B cell (primary cell): ENCODE results near the gene TBXT. TPM values are rescaled to one million over a fixed set of nuclear protein-coding genes. Genes with fewer than 3 reads are reported as not detected.

Experiments used
- ATAC-seq: fragments of 200-7000 bp; cut with Tn5 transposase; one replicate; pipeline ENCODE4 v1.10.0; 2021; ENCODE audit warnings: low read depth, mild to moderate bottlenecking, moderate number of reproducible peaks, moderate library complexity
- CTCF ChIA-PET: fragments of 350-600 bp; sonication (Branson Sonifier 250); formaldehyde crosslinking; loops from one replicate; lab custom pipeline; 2021; ENCODE audit warnings: antibody characterized with exemption, inconsistent platforms; lab: Charles Lee
- POLR2A ChIA-PET: fragments of 350-600 bp; sonication (Branson Sonifier 250); formaldehyde crosslinking; loops from one replicate; lab custom pipeline; 2021; ENCODE audit warnings: antibody characterized with exemption; lab: Charles Lee
- DNase-seq: peaks from one replicate; pipeline ENCODE4 v3.0.0; 2013
- H2AFZ ChIP-seq: 2 replicates; pipeline ENCODE4 v1.6.1; 2012; ENCODE audit warnings: mild to moderate bottlenecking, low read depth, low read length; ENCODE audit not compliant: insufficient read depth, poor library complexity, severe bottlenecking
- H3K27ac ChIP-seq, 2 donors: 1 replicate in 1 of 2; 2 replicates in 1 of 2; pipeline ENCODE4 v1.5.1; 2012 to 2013; ENCODE audit warnings: low read length in 2 of 2, mild to moderate bottlenecking in 2 of 2, moderate library complexity in 1 of 2
- H3K27me3 ChIP-seq, 4 experiments: fragments of 200-600 bp in 1 of 4; sonication (generic) in 1 of 4; replicated peaks in 1 of 4; 1 replicate in 2 of 4; 2 replicates in 2 of 4; pipeline versions ENCODE4 v1.6.1 to v1.7.0; 2013 to 2016; ENCODE audit warnings: low read length in 3 of 4, mild to moderate bottlenecking in 2 of 4, mixed read lengths in 1 of 4, moderate library complexity in 1 of 4; ENCODE audit not compliant: insufficient read depth in 4 of 4, control insufficient read depth in 3 of 4; ENCODE audit errors: control extremely low read depth in 1 of 4
- H3K36me3 ChIP-seq, 2 experiments: replicated peaks in 1 of 2; 1 replicate in 1 of 2; 2 replicates in 1 of 2; pipeline versions ENCODE4 v1.6.1 to v1.7.1; 2013; ENCODE audit warnings: low read length in 1 of 2; ENCODE audit not compliant: insufficient read depth in 2 of 2, control insufficient read depth in 1 of 2; ENCODE audit errors: control extremely low read depth in 1 of 2, extremely low read depth in 1 of 2
- H3K4me1 ChIP-seq, 2 donors: fragments of 200-600 bp in 1 of 2; sonication (generic) in 1 of 2; 1 replicate in 1 of 2; 2 replicates in 1 of 2; pipeline versions ENCODE4 v1.5.1 to v1.6.1; 2013 to 2017; ENCODE audit warnings: low read length in 2 of 2; ENCODE audit not compliant: control insufficient read depth in 2 of 2, insufficient read depth in 2 of 2
- H3K4me2 ChIP-seq: replicated peaks from 2 replicates; pipeline ENCODE3; 2012; ENCODE audit warnings: mild to moderate bottlenecking, low read depth, low read length; ENCODE audit not compliant: poor library complexity, severe bottlenecking
- H3K4me3 ChIP-seq, 5 experiments: fragments of 200-600 bp in 1 of 5; sonication (generic) in 1 of 5; 1 replicate in 3 of 5; 2 replicates in 2 of 5; pipeline versions ENCODE4 v1.5.1 to v1.7.0; 2011 to 2016; ENCODE audit warnings: low read length in 4 of 5, mild to moderate bottlenecking in 4 of 5, low read depth in 2 of 5, control low read depth in 1 of 5, moderate library complexity in 1 of 5; ENCODE audit not compliant: insufficient read depth in 1 of 5; ENCODE audit errors: control extremely low read depth in 1 of 5, extremely low read depth in 1 of 5
- H3K79me2 ChIP-seq: fragments of 200-600 bp; sonication (generic); one replicate; pipeline ENCODE4 v1.6.0; 2016; ENCODE audit warnings: low read length; ENCODE audit not compliant: control insufficient read depth, insufficient read depth
- H3K9ac ChIP-seq: fragments of 200-600 bp; sonication (generic); 2 replicates; pipeline ENCODE4 v1.6.1; 2017; ENCODE audit warnings: mild to moderate bottlenecking, low read length, moderate library complexity
- H3K9me3 ChIP-seq, 3 donors: one replicate each; pipeline versions ENCODE4 v1.6.1 to v1.7.1; 2013; ENCODE audit warnings: low read length in 2 of 3; ENCODE audit not compliant: control insufficient read depth in 2 of 3, insufficient read depth in 1 of 3; ENCODE audit errors: control extremely low read depth in 1 of 3
- H4K20me1 ChIP-seq: 2 replicates; pipeline ENCODE4 v1.6.0; 2012; ENCODE audit warnings: mild to moderate bottlenecking, low read length; ENCODE audit not compliant: insufficient read depth, control insufficient read depth, poor library complexity, severe bottlenecking
- H3K27ac Mint-ChIP-seq: one replicate; pipeline ENCODE4 v1.8.0; 2021; ENCODE audit warnings: mixed read lengths
- H3K27me3 Mint-ChIP-seq: one replicate; pipeline ENCODE4 v1.8.0; 2021; ENCODE audit warnings: mixed read lengths
- H3K4me1 Mint-ChIP-seq: one replicate; pipeline ENCODE4 v1.8.0; 2021; ENCODE audit warnings: mixed read lengths
- H3K4me3 Mint-ChIP-seq: one replicate; pipeline ENCODE4 v1.8.0; 2021; ENCODE audit warnings: mixed read lengths
- H3K9me3 Mint-ChIP-seq: one replicate; pipeline ENCODE4 v1.8.0; 2022; ENCODE audit warnings: mixed read lengths; ENCODE audit not compliant: insufficient read depth
- CTCF ChIP-seq: fragments of 200-600 bp; IDR thresholded peaks from one replicate; pipeline ENCODE4 v1.8.0; 2022; ENCODE audit warnings: antibody characterized with exemption, mild to moderate bottlenecking
- EZH2 ChIP-seq: IDR thresholded peaks from 2 replicates; pipeline ENCODE4 v1.6.1; 2012; ENCODE audit warnings: borderline replicate concordance, low read depth, mild to moderate bottlenecking, moderate library complexity, low read length; ENCODE audit not compliant: insufficient read depth, poor library complexity, severe bottlenecking
- WGBS: methylation state at CpG from one replicate; pipeline ENCODE4 v1.1.5; 2013; ENCODE audit warnings: missing lambda C conversion rate; ENCODE audit not compliant: insufficient coverage; 5-methylcytosine and 5-hydroxymethylcytosine counted together
- intact Hi-C: fragments of 100-400 bp; cut with micrococcal nuclease; formaldehyde crosslinking; loops from one replicate; pipeline ENCODE4 v1.10.0; 2022
- polyA plus RNA-seq: library from polyadenylated mRNA; depleted of rRNA; stranded (reverse); fragments of >200 nt; gene quantifications from 2 replicates; pipeline ENCODE4 v1.2.3, GENCODE V29; 2012
- total RNA-seq, 2 donors: library from RNA; stranded (reverse); fragments of 120-200 nt in 1 of 2; gene quantifications; 1 replicate in 1 of 2; 2 replicates in 1 of 2; pipeline versions ENCODE4 v1.2.3 to v1.2.4, GENCODE V29; 2013 to 2022

Gene TBXT
- total and polyA plus RNA-seq, 2 donors (not counting 1 experiment from before 2014, with no cell fraction given) = 0.63 TPM; not detected in 1

GRCh38 chr6:166202321-166202733, 34.7 kb upstream of the TBXT start:
- peak; percentile 75 for ATAC-seq

More at GRCh38 chr6:166202321-166202733, 34.7 kb upstream of the TBXT start:
- Histone ChIP-seq H3K27ac (peak overlapping the region; percentile 6 to 60), H3K9ac (peak overlapping the region; percentile 51), H3K4me1 (peaks cover 42 to 45% of the 10 kb centered on the region in 2 donors), H2AFZ (peak overlapping the region; percentile 25), H3K36me3 (no peaks in the 10 kb centered on the region), H3K9me3 (no peaks in the 10 kb centered on the region), H3K79me2 (no peaks in the 10 kb centered on the region), H3K27me3 (no peaks in the 10 kb centered on the region), H3K4me2 (peak overlapping the region; percentile 80), H4K20me1 (no peaks in the 10 kb centered on the region), H3K4me3 (peak overlapping the region in 4 of 5 experiments; percentile 12 to 58 (median 30))
- TF ChIP-seq EZH2 (no peak), CTCF (no peak)
- DNase-seq = peak; percentile 59
- ChIA-PET POLR2A (no interaction called here), CTCF (interaction anchor here (0.6 to 1.9 kb wide), 2 partner anchors 64 to 74 kb away, joined by 4 to 6 read pairs; no protein-coding TSS in a partner anchor)
- 9% methylated on average over 7 of the region's 9 CpGs for WGBS
- H3K9me3 Mint-ChIP-seq = no peaks in the 10 kb centered on the region
- H3K27me3 Mint-ChIP-seq = peaks cover 5% of the 10 kb centered on the region
- peak overlapping the region; percentile 81 for H3K27ac Mint-ChIP-seq
- H3K4me3 Mint-ChIP-seq = peak overlapping the region; percentile 80
- intact Hi-C loops = no loop called here
- peaks cover 40% of the 10 kb centered on the region for H3K4me1 Mint-ChIP-seq
